ENCODE data around the gene LY6G6F. TPM values are rescaled to one million over a fixed set of nuclear protein-coding genes. Genes with fewer than 3 reads are reported as not detected.

Gene LY6G6F
- total RNA-seq, 2 donors from 2014 or later, result not detected

- DNase-seq (ENCODE audit: low spot score) (no peak), ATAC-seq (ENCODE audit: insufficient number of reproducible peaks, low FRiP score, low read depth) (no peak)
- H3K4me1 ChIP-seq (ENCODE audit: control insufficient read depth in 1 of 2, low read depth in 2 of 2), result peaks cover 21 to 43% of the 10 kb centered on the region in 2 donors
- H3K27ac ChIP-seq, result peak overlapping the region in 1 of 2 donors; percentile 96
- peaks cover 6% of the 10 kb centered on the region for H3K36me3 ChIP-seq
- no peaks in the 10 kb centered on the region for H3K27me3 ChIP-seq (replicated peaks; ENCODE audit: insufficient read depth)
- H3K9me3 ChIP-seq, result no peaks in the 10 kb centered on the region
- H3K4me3 ChIP-seq, result peak overlapping the region; percentile 13
- TF ChIP-seq CTCF (IDR thresholded peaks at IDR 0.05), result no peak
These were observed 31.6 kb downstream of the LY6G6F start for GRCh38 chr6:31737991-31738979.

GRCh38 chr6:31739639-31740396 is 33.2 kb downstream of the LY6G6F start, which contains the start of gene MSH5:
Gene MSH5 (plus strand): TSS chr6:31740005. CDS start chr6:31740467, 462 bp downstream.
- Histone ChIP-seq H3K36me3 (no peaks in the 10 kb centered on the region), H3K9me3 (no peaks in the 10 kb centered on the region), H3K27me3 (replicated peaks; ENCODE audit: insufficient read depth) (no peaks in the 10 kb centered on the region), H3K4me3 (peak within 1 kb of the TSS; percentile 94), H3K4me1 (ENCODE audit: control insufficient read depth in 1 of 2, low read depth in 2 of 2) (peaks cover 12 to 28% of the 10 kb centered on the region in 2 donors), H3K27ac (no peak within 1 kb of the TSS)
- TF ChIP-seq CTCF (IDR thresholded peaks at IDR 0.05), result no peak
- ATAC-seq (ENCODE audit: insufficient number of reproducible peaks, low FRiP score, low read depth), result peak; percentile 91
- peak; percentile 95 for DNase-seq (ENCODE audit: low spot score)

- no peak for TF ChIP-seq CTCF (IDR thresholded peaks at IDR 0.05)
- DNase-seq (ENCODE audit: low spot score) (no peak), ATAC-seq (ENCODE audit: insufficient number of reproducible peaks, low FRiP score, low read depth) (no peak)
- no peaks in the 10 kb centered on the region for H3K9me3 ChIP-seq
- H3K27me3 ChIP-seq (replicated peaks; ENCODE audit: insufficient read depth), result no peaks in the 10 kb centered on the region
- H3K4me1 ChIP-seq (ENCODE audit: control insufficient read depth in 1 of 2, low read depth in 2 of 2), result peaks cover 12 to 28% of the 10 kb centered on the region in 2 donors
- H3K27ac ChIP-seq, result no peak overlapping the region
- H3K36me3 ChIP-seq, result no peaks in the 10 kb centered on the region
- H3K4me3 ChIP-seq, result peak overlapping the region; percentile 94
These were observed 33.9 kb downstream of the LY6G6F start for GRCh38 chr6:31740397-31741223.

- ATAC-seq (ENCODE audit: insufficient number of reproducible peaks, low FRiP score, low read depth) (no peak), DNase-seq (ENCODE audit: low spot score) (no peak)
- no peaks in the 10 kb centered on the region for H3K27me3 ChIP-seq (replicated peaks; ENCODE audit: insufficient read depth)
- no peak overlapping the region for H3K4me3 ChIP-seq
- no peak overlapping the region for H3K27ac ChIP-seq
- H3K4me1 ChIP-seq (ENCODE audit: control insufficient read depth in 1 of 2, low read depth in 2 of 2), result peaks cover 9 to 24% of the 10 kb centered on the region in 2 donors
- H3K9me3 ChIP-seq, result no peaks in the 10 kb centered on the region
- TF ChIP-seq CTCF (IDR thresholded peaks at IDR 0.05), result no peak
- H3K36me3 ChIP-seq, result no peaks in the 10 kb centered on the region
These were observed 35.1 kb downstream of the LY6G6F start for GRCh38 chr6:31741815-31742214.
